Mesendoderm (in vitro differentiated cells): ENCODE measurements around the gene CXADR. TPM values are rescaled to one million over a fixed set of nuclear protein-coding genes. Genes with fewer than 3 reads are reported as not detected.

ENCODE experiments used
- small RNA-seq: library from polyadenylated mRNA; stranded (forward); fragments of <200 nt; extraction: miRNeasy Mini kit (QIAGEN cat#:217004); gene quantifications from one replicate; pipeline ENCODE3, GENCODE V24; 2013; ENCODE audit not compliant: insufficient read depth

The CXADR gene

Small RNAs within 50 kb of the gene (small RNA-seq; reads per million reads assigned to genes)
- not detected for gene RF00019
- not detected for gene RN7SL163P
- not detected for gene RPL39P40
